ENCODE results near the gene CLCN1. TPM values are rescaled to one million over a fixed set of nuclear protein-coding genes. Genes with fewer than 3 reads are reported as not detected.

CLCN1 gene
- total RNA-seq, 1 experiment from 2014 or later: 0.55 TPM

GRCh38 chr7:143383642-143383957 lies 67.7 kb downstream of the CLCN1 start:
- no peak overlapping the region for H2AFZ ChIP-seq (ENCODE audit: low read length)
- ChIA-PET POLR2A (ENCODE audit: unreplicated experiment) (interaction anchor here (0.6 kb wide), 1 partner anchor 9 kb away, joined by 9 read pairs; no protein-coding TSS in a partner anchor), CTCF (no interaction called here)
- H3K4me3 ChIP-seq (ENCODE audit: low read length): peak overlapping the region; percentile 96
- ATAC-seq (no peak), DNase-seq (no peak)
- H3K9me3 ChIP-seq (ENCODE audit: low read length): no peaks in the 10 kb centered on the region
- H3K79me2 ChIP-seq (ENCODE audit: low read length): peaks cover 85% of the 10 kb centered on the region
- TF ChIP-seq EZH2phosphoT487 (IDR thresholded peaks at IDR 0.05; ENCODE audit: borderline replicate concordance, low read length) (no peak), CTCF (conservative IDR thresholded peaks at IDR 0.05; ENCODE audit: low read depth, low read length) (no peak), EZH2 (IDR thresholded peaks at IDR 0.05; ENCODE audit: low read length, unreplicated experiment) (no peak)
- intact Hi-C loops (cut with micrococcal nuclease): loop anchor here (5.0 kb wide), 1 partner anchor 34 kb away; no protein-coding TSS in a partner anchor
- H4K20me1 ChIP-seq (ENCODE audit: low read length): peaks cover 56% of the 10 kb centered on the region
- H3K4me2 ChIP-seq (ENCODE audit: low read length): peak overlapping the region; percentile 100
- BruUV-seq (replicated peaks): no TSS peak
- H3K4me1 ChIP-seq (ENCODE audit: insufficient read depth, low read length): peaks cover 46% of the 10 kb centered on the region
- no peaks in the 10 kb centered on the region for H3K27me3 ChIP-seq (ENCODE audit: low read length)
- H3F3A ChIP-seq (ENCODE audit: low read length, unreplicated experiment): no peaks in the 10 kb centered on the region
- peaks cover 17% of the 10 kb centered on the region; the same call in 1 of the 2 replicates for H3K36me3 ChIP-seq (ENCODE audit: low read depth, low read length)
- H3K9me2 ChIP-seq (replicated peaks; ENCODE audit: low read length): no peaks in the 10 kb centered on the region
- no peak overlapping the region for H3K9ac ChIP-seq (ENCODE audit: low read length)
- H3K27ac ChIP-seq (ENCODE audit: low read length): no peak overlapping the region

GRCh38 chr7:143384148-143384547 lies 68.2 kb downstream of the CLCN1 start:
- H3F3A ChIP-seq (ENCODE audit: low read length, unreplicated experiment): no peaks in the 10 kb centered on the region
- H3K9ac ChIP-seq (ENCODE audit: low read length): no peak overlapping the region
- peak overlapping the region; percentile 96 for H3K4me3 ChIP-seq (ENCODE audit: low read length)
- H3K79me2 ChIP-seq (ENCODE audit: low read length): peaks cover 80% of the 10 kb centered on the region
- H3K27me3 ChIP-seq (ENCODE audit: low read length): no peaks in the 10 kb centered on the region
- intact Hi-C loops (cut with micrococcal nuclease): loop anchor here (5.0 kb wide), 1 partner anchor 33 kb away; no protein-coding TSS in a partner anchor
- H2AFZ ChIP-seq (ENCODE audit: low read length): no peak overlapping the region
- BruUV-seq (replicated peaks): no TSS peak
- peak overlapping the region; percentile 100 for H3K4me2 ChIP-seq (ENCODE audit: low read length)
- no peaks in the 10 kb centered on the region for H3K9me2 ChIP-seq (replicated peaks; ENCODE audit: low read length)
- DNase-seq (no peak), ATAC-seq (no peak)
- peaks cover 56% of the 10 kb centered on the region for H4K20me1 ChIP-seq (ENCODE audit: low read length)
- H3K36me3 ChIP-seq (ENCODE audit: low read depth, low read length): peaks cover 20% of the 10 kb centered on the region
- ChIA-PET CTCF (no interaction called here), POLR2A (ENCODE audit: unreplicated experiment) (interaction anchor here (0.6 kb wide), 1 partner anchor 8 kb away, joined by 9 read pairs; no protein-coding TSS in a partner anchor)
- TF ChIP-seq CTCF (conservative IDR thresholded peaks at IDR 0.05; ENCODE audit: low read depth, low read length) (no peak), EZH2 (IDR thresholded peaks at IDR 0.05; ENCODE audit: low read length, unreplicated experiment) (no peak), EZH2phosphoT487 (IDR thresholded peaks at IDR 0.05; ENCODE audit: borderline replicate concordance, low read length) (no peak)
- H3K9me3 ChIP-seq (ENCODE audit: low read length): no peaks in the 10 kb centered on the region
- H3K4me1 ChIP-seq (ENCODE audit: insufficient read depth, low read length): peaks cover 40% of the 10 kb centered on the region
- no peak overlapping the region for H3K27ac ChIP-seq (ENCODE audit: low read length)
